Endothelial cell of umbilical vein (primary cell): ENCODE measurements around the gene ALS2. TPM values are rescaled to one million over a fixed set of nuclear protein-coding genes. Genes with fewer than 3 reads are reported as not detected.

Experiments used
- BruUV-seq: library from RNA; stranded (reverse); fragments of 400-500 nt; replicated peaks from 2 replicates; lab custom pipeline; 2021; lab: Mats Ljungman, UMichigan
- CTCF ChIA-PET: fragments of 300-600, 350-600 bp; sonication (Branson Sonifier 250); formaldehyde crosslinking; loops from one replicate; lab custom pipeline; 2021; ENCODE audit warnings: antibody characterized with exemption, inconsistent platforms; lab: Charles Lee
- POLR2A ChIA-PET: fragments of 300-600, 350-600 bp; sonication (Branson Sonifier 250); formaldehyde crosslinking; loops from one replicate; lab custom pipeline; 2021; ENCODE audit warnings: antibody characterized with exemption, inconsistent platforms; lab: Charles Lee
- DNase-seq: peaks from one replicate; pipeline ENCODE4 v3.0.0-alpha.2; 2011; ENCODE audit warnings: low read depth, low spot score
- FAIRE-seq: peaks from 2 replicates; lab custom pipeline; 2011; peaks lifted over from hg19 to GRCh38; lab: Jason Lieb, UNC
- H2AFZ ChIP-seq: 2 replicates; pipeline ENCODE4 v1.6.0; 2012; ENCODE audit warnings: low read depth, low read length, control low read depth, inconsistent platforms
- H3K27ac ChIP-seq: 2 replicates; pipeline ENCODE4 v1.5.1; 2011; ENCODE audit warnings: low read depth, mild to moderate bottlenecking, control low read depth, low read length, moderate library complexity; ENCODE audit not compliant: insufficient read depth
- H3K27me3 ChIP-seq, 2 experiments: 2 replicates each; pipeline versions ENCODE4 v1.6.0 to v1.6.1; 2011; ENCODE audit warnings: low read length in 2 of 2, mixed read lengths in 1 of 2; ENCODE audit not compliant: control insufficient read depth in 2 of 2, insufficient read depth in 2 of 2
- H3K36me3 ChIP-seq, 2 experiments: 2 replicates in 1 of 2; 3 replicates in 1 of 2; pipeline ENCODE4 v1.5.1; 2011; ENCODE audit warnings: low read length in 2 of 2, mild to moderate bottlenecking in 1 of 2, moderate library complexity in 1 of 2; ENCODE audit not compliant: control insufficient read depth in 2 of 2, insufficient read depth in 2 of 2; ENCODE audit errors: extremely low read depth in 1 of 2
- H3K4me1 ChIP-seq: 3 replicates; pipeline ENCODE4 v1.5.1; 2011; ENCODE audit warnings: mild to moderate bottlenecking, low read length; ENCODE audit not compliant: control insufficient read depth, insufficient read depth; ENCODE audit errors: extremely low read depth
- H3K4me2 ChIP-seq: 2 replicates; pipeline ENCODE4 v1.6.1; 2011; ENCODE audit warnings: low read length, control low read depth, mixed read lengths; ENCODE audit not compliant: insufficient read depth
- H3K4me3 ChIP-seq, 3 experiments: fragments of 200-600 bp in 1 of 3; sonication (generic), shearing (Covaris generic) in 1 of 3; replicated peaks in 1 of 3; 2 replicates each; pipeline ENCODE4 v1.5.1; 2011 to 2016; ENCODE audit warnings: control low read depth in 3 of 3, low read length in 3 of 3, mild to moderate bottlenecking in 2 of 3, inconsistent platforms in 1 of 3, low read depth in 1 of 3, moderate library complexity in 1 of 3; ENCODE audit not compliant: insufficient read depth in 1 of 3
- H3K79me2 ChIP-seq: 2 replicates; pipeline ENCODE4 v1.6.0; 2012; ENCODE audit warnings: low read length, inconsistent platforms; ENCODE audit not compliant: control insufficient read depth, insufficient read depth
- H3K9ac ChIP-seq: replicated peaks from 2 replicates; pipeline ENCODE3; 2011; ENCODE audit warnings: low read length, control low read depth; ENCODE audit not compliant: insufficient read depth; ENCODE audit errors: extremely low read depth
- H3K9me1 ChIP-seq: replicated peaks from 3 replicates; pipeline ENCODE4 v1.6.0; 2011; ENCODE audit warnings: mild to moderate bottlenecking, low read length; ENCODE audit not compliant: control insufficient read depth, insufficient read depth; ENCODE audit errors: extremely low read depth
- H3K9me3 ChIP-seq: replicated peaks from 2 replicates; pipeline ENCODE4 v1.5.1; 2012; ENCODE audit warnings: low read length, inconsistent platforms; ENCODE audit not compliant: control insufficient read depth, insufficient read depth
- H4K20me1 ChIP-seq: replicated peaks from 2 replicates; pipeline ENCODE3; 2011; ENCODE audit warnings: mild to moderate bottlenecking, low read length; ENCODE audit not compliant: control insufficient read depth, insufficient read depth; ENCODE audit errors: extremely low read depth
- CTCF ChIP-seq, 2 donors: IDR thresholded peaks; 1 replicate in 1 of 2; 2 replicates in 1 of 2; pipeline ENCODE4 v1.5.1; 2011; ENCODE audit warnings: low read length in 2 of 2, mild to moderate bottlenecking in 2 of 2, moderate library complexity in 2 of 2, control low read depth in 1 of 2, inconsistent platforms in 1 of 2, low read depth in 1 of 2; ENCODE audit not compliant: insufficient read depth in 1 of 2; ENCODE audit errors: extremely low read depth in 1 of 2
- EZH2 ChIP-seq: IDR thresholded peaks from 2 replicates; pipeline ENCODE4 v1.6.1; 2012; ENCODE audit warnings: borderline replicate concordance, low read depth, mild to moderate bottlenecking, moderate library complexity, low read length, inconsistent platforms; ENCODE audit not compliant: severe bottlenecking
- FOS ChIP-seq: IDR thresholded peaks from 2 replicates; pipeline ENCODE4 v1.6.1; 2011; ENCODE audit warnings: mild to moderate bottlenecking, low read length, moderate library complexity, borderline replicate concordance; ENCODE audit not compliant: insufficient read depth
- GATA2 ChIP-seq: IDR thresholded peaks from 2 replicates; pipeline ENCODE4 v1.7.0; 2011; ENCODE audit warnings: low read depth, mild to moderate bottlenecking, moderate library complexity, mixed read lengths, low read length; ENCODE audit not compliant: insufficient read length, insufficient read depth
- JUN ChIP-seq: IDR thresholded peaks from 2 replicates; pipeline ENCODE4 v1.6.1; 2011; ENCODE audit warnings: borderline replicate concordance, low read depth; ENCODE audit not compliant: insufficient read length, insufficient read depth
- MAX ChIP-seq: IDR thresholded peaks from 2 replicates; pipeline ENCODE4 v1.6.1; 2011; ENCODE audit not compliant: insufficient read depth, insufficient read length
- MYC ChIP-seq: IDR thresholded peaks from one replicate; pipeline ENCODE4 v1.6.1; 2011; ENCODE audit warnings: mild to moderate bottlenecking, low read depth, low read length
- POLR2A ChIP-seq: IDR thresholded peaks from 2 replicates; pipeline ENCODE4 v1.6.1; 2012; ENCODE audit warnings: low read depth, mild to moderate bottlenecking, control low read depth, low read length
- POLR2AphosphoS5 ChIP-seq: IDR thresholded peaks from 2 replicates; pipeline ENCODE4 v1.6.1; 2012; ENCODE audit warnings: low read depth, mild to moderate bottlenecking, control low read depth, low read length, moderate library complexity; ENCODE audit not compliant: insufficient read depth
- dilution Hi-C: fragments of 300-500 bp; cut with MboI; formaldehyde crosslinking; loops from one replicate; pipeline ENCODE4 v1.15.0; 2019; ENCODE audit warnings: low sequenced_read_pairs; ENCODE audit not compliant: extremely low pct_ligation_motif_present
- intact Hi-C: fragments of 100-400 bp; cut with micrococcal nuclease; formaldehyde crosslinking; loops from one replicate; pipeline ENCODE4 v1.10.0; 2022
- polyA plus RNA-seq, 4 experiments: library from polyadenylated mRNA; depleted of rRNA in 3 of 4; stranded (reverse) in 3 of 4; unstranded in 1 of 4; fragments of >200 nt; gene quantifications; 2 replicates each; pipeline versions ENCODE4 v1.2.1 to v1.2.3, GENCODE V29; 2011 to 2012; ENCODE audit warnings: missing spikeins in 1 of 4
- total RNA-seq: library from RNA; stranded (reverse); gene quantifications from 2 replicates; pipeline ENCODE4 v1.2.3, GENCODE V29; 2021

Gene ALS2
- total and polyA plus RNA-seq, 2 donors (not counting 3 experiments of a cell fraction or from before 2014, with no cell fraction given): 13.1 to 36.1 TPM

GRCh38 chr2:201777869-201778268 is 2.9 kb downstream of the ALS2 start:
- Histone ChIP-seq H3K9ac (no peak overlapping the region), H3K4me1 (peaks cover 32% of the 10 kb centered on the region), H3K27me3 (peaks cover 0 to 4% of the 10 kb centered on the region in 2 experiments), H3K4me2 (peak overlapping the region; percentile 92), H3K36me3 (no peaks in the 10 kb centered on the region), H3K4me3 (peak overlapping the region in 1 of 3 experiments; percentile 9), H2AFZ (no peak overlapping the region), H3K9me3 (no peaks in the 10 kb centered on the region), H4K20me1 (no peaks in the 10 kb centered on the region), H3K79me2 (peaks cover 75% of the 10 kb centered on the region), H3K9me1 (no peaks in the 10 kb centered on the region), H3K27ac (no peak overlapping the region)
- dilution Hi-C loops: no loop called here
- no peak for DNase-seq
- FAIRE-seq: no peak
- intact Hi-C loops: loop anchor here (5.0 kb wide), 1 partner anchor 41 kb away; no protein-coding TSS in a partner anchor
- POLR2A ChIA-PET: interaction anchor here (0.9 kb wide), 1 partner anchor 8 kb away, joined by 3 read pairs; no protein-coding TSS in a partner anchor
- CTCF ChIA-PET: interaction anchor here (0.9 to 1.8 kb wide), 3 partner anchors 8 to 29 kb away, joined by 4 to 11 read pairs (median 4); no protein-coding TSS in a partner anchor
- peak; percentile 34 for TF ChIP-seq FOS
- TF ChIP-seq JUN: no peak
- BruUV-seq: no TSS peak

- intact Hi-C loops (loop anchor here (5.0 kb wide), 1 partner anchor 40 kb away; no protein-coding TSS in a partner anchor), dilution Hi-C loops (no loop called here)
- no TSS peak for BruUV-seq
- no peak for TF ChIP-seq JUN
- no peak for TF ChIP-seq EZH2
- no peak for TF ChIP-seq MAX
- TF ChIP-seq CTCF (IDR thresholded peaks at IDR 0.05; ENCODE audit: extremely low read depth in 1 of 2, insufficient read depth in 1 of 2, low read depth in 1 of 2, low read length in 2 of 2): no peak
- TF ChIP-seq POLR2A: no peak
- no peak for TF ChIP-seq GATA2
- TF ChIP-seq MYC: no peak
- no peak for TF ChIP-seq FOS
- TF ChIP-seq POLR2AphosphoS5: no peak
- Histone ChIP-seq H3K4me2 (no peak overlapping the region), H3K4me3 (no peak overlapping the region), H3K27ac (no peak overlapping the region), H3K4me1 (peaks cover 32% of the 10 kb centered on the region), H2AFZ (no peak overlapping the region), H3K27me3 (no peaks in the 10 kb centered on the region), H3K9me1 (no peaks in the 10 kb centered on the region), H3K79me2 (peaks cover 78% of the 10 kb centered on the region), H4K20me1 (no peaks in the 10 kb centered on the region), H3K36me3 (no peaks in the 10 kb centered on the region), H3K9ac (no peak overlapping the region), H3K9me3 (no peaks in the 10 kb centered on the region)
- ChIA-PET POLR2A (interaction anchor here (0.9 kb wide), 1 partner anchor 7 kb away, joined by 3 read pairs; no protein-coding TSS in a partner anchor), CTCF (interaction anchor here (1.8 kb wide), 1 partner anchor 9 kb away, joined by 11 read pairs; no protein-coding TSS in a partner anchor)
- DNase-seq: no peak
- no peak for FAIRE-seq
These were observed 3.7 kb downstream of the ALS2 start for GRCh38 chr2:201777043-201777442.
